H1 (cell line): Measurements from ENCODE around the gene UBA6. TPM values are rescaled to one million over a fixed set of nuclear protein-coding genes. Genes with fewer than 3 reads are reported as not detected.

Experiments used
- CTCF ChIA-PET: fragments of 300-600 bp; sonication (Branson Sonifier 250); formaldehyde crosslinking; loops from one replicate; lab custom pipeline; 2021; ENCODE audit not compliant: partially characterized antibody; lab: Charles Lee
- POLR2A ChIA-PET: fragments of 300-600 bp; sonication (Branson Sonifier 250); formaldehyde crosslinking; loops from one replicate; lab custom pipeline; 2021; ENCODE audit warnings: inconsistent platforms; ENCODE audit not compliant: partially characterized antibody; lab: Charles Lee
- DNase-seq, 2 experiments: peaks; one replicate each; pipeline versions ENCODE4 v3.0.0 to v3.0.0-alpha.2; 2010 to 2022; ENCODE audit warnings: low spot score in 2 of 2, low read depth in 1 of 2, mixed read lengths in 1 of 2
- FAIRE-seq: peaks from 2 replicates; lab custom pipeline; 2011; peaks lifted over from hg19 to GRCh38; lab: Jason Lieb, UNC
- H2AFZ ChIP-seq: 2 replicates; pipeline ENCODE4 v1.8.1; 2012; ENCODE audit warnings: low read length, inconsistent platforms
- H2AK5ac ChIP-seq: 2 replicates; pipeline ENCODE4 v1.6.1; 2013; ENCODE audit warnings: low read depth, low read length
- H2BK120ac ChIP-seq: replicated peaks from 2 replicates; pipeline ENCODE3; 2013; ENCODE audit warnings: low read depth, low read length, inconsistent platforms
- H2BK12ac ChIP-seq: 2 replicates; pipeline ENCODE4 v1.6.1; 2013; ENCODE audit warnings: low read depth, low read length
- H2BK15ac ChIP-seq: 2 replicates; pipeline ENCODE4 v1.6.1; 2013; ENCODE audit warnings: low read length
- H2BK20ac ChIP-seq: 2 replicates; pipeline ENCODE4 v1.6.1; 2013; ENCODE audit warnings: low read length
- H2BK5ac ChIP-seq: 2 replicates; pipeline ENCODE4 v1.6.1; 2013; ENCODE audit warnings: low read depth, low read length
- H3K14ac ChIP-seq: 2 replicates; pipeline ENCODE4 v1.6.1; 2013; ENCODE audit warnings: inconsistent platforms; ENCODE audit not compliant: insufficient read length
- H3K18ac ChIP-seq: 2 replicates; pipeline ENCODE4 v1.6.1; 2013; ENCODE audit warnings: low read length; ENCODE audit errors: extremely low read depth
- H3K23ac ChIP-seq: 2 replicates; pipeline ENCODE4 v1.6.1; 2013; ENCODE audit warnings: inconsistent platforms; ENCODE audit not compliant: insufficient read length
- H3K23me2 ChIP-seq: 2 replicates; pipeline ENCODE4 v1.6.1; 2013; ENCODE audit warnings: low read depth, low read length
- H3K27ac ChIP-seq: 2 replicates; pipeline ENCODE4 v1.6.1; 2011; ENCODE audit warnings: low read depth, low read length, inconsistent platforms
- H3K27me3 ChIP-seq, 4 experiments: replicated peaks in 1 of 4; 1 replicate in 1 of 4; 2 replicates in 3 of 4; pipeline versions ENCODE4 v1.6.1 to v1.8.1; 2011 to 2013; ENCODE audit warnings: low read length in 3 of 4, mild to moderate bottlenecking in 3 of 4, inconsistent platforms in 2 of 4, mixed read lengths in 2 of 4, moderate library complexity in 1 of 4; ENCODE audit not compliant: control insufficient read depth in 3 of 4, insufficient read depth in 3 of 4; ENCODE audit errors: extremely low read depth in 1 of 4
- H3K36me3 ChIP-seq, 4 experiments: 2 replicates each; pipeline versions ENCODE4 v1.6.1 to v1.8.1; 2011 to 2013; ENCODE audit warnings: mild to moderate bottlenecking in 4 of 4, low read length in 3 of 4, moderate library complexity in 2 of 4, control low read depth in 1 of 4, inconsistent platforms in 1 of 4; ENCODE audit not compliant: insufficient read depth in 4 of 4, control insufficient read depth in 2 of 4
- H3K4ac ChIP-seq: replicated peaks from 2 replicates; pipeline ENCODE3; 2013; ENCODE audit warnings: low read length, low read depth, mixed read lengths, inconsistent platforms; ENCODE audit not compliant: insufficient read length
- H3K4me1 ChIP-seq, 4 experiments: replicated peaks in 1 of 4; 1 replicate in 1 of 4; 2 replicates in 3 of 4; pipeline versions ENCODE4 v1.6.1 to v1.8.1; 2011 to 2013; ENCODE audit warnings: low read length in 3 of 4, inconsistent platforms in 2 of 4, mixed read lengths in 1 of 4; ENCODE audit not compliant: insufficient read depth in 4 of 4, control insufficient read depth in 3 of 4
- H3K4me2 ChIP-seq, 2 experiments: 2 replicates each; pipeline versions ENCODE4 v1.6.1 to v1.8.1; 2011 to 2013; ENCODE audit warnings: low read depth in 2 of 2, low read length in 2 of 2, control low read depth in 1 of 2, inconsistent platforms in 1 of 2, mild to moderate bottlenecking in 1 of 2; ENCODE audit not compliant: insufficient read depth in 1 of 2
- H3K4me3 ChIP-seq, 4 experiments: fragments of 200-600, 300-600 bp in 1 of 4; sonication (generic), shearing (Covaris generic), sonication (Bioruptor Twin) in 1 of 4; 2 replicates each; pipeline versions ENCODE4 v1.5.1 to v1.8.1; 2011 to 2016; ENCODE audit warnings: low read length in 4 of 4, low read depth in 3 of 4, control low read depth in 2 of 4, inconsistent platforms in 2 of 4, mild to moderate bottlenecking in 2 of 4, mixed read lengths in 1 of 4, moderate library complexity in 1 of 4; ENCODE audit not compliant: insufficient read depth in 2 of 4; ENCODE audit errors: extremely low read depth in 1 of 4
- H3K56ac ChIP-seq: replicated peaks from 2 replicates; pipeline ENCODE3; 2013; ENCODE audit warnings: low read depth, mild to moderate bottlenecking, mixed read lengths, low read length, inconsistent platforms; ENCODE audit not compliant: insufficient read length
- H3K79me1 ChIP-seq: 2 replicates; pipeline ENCODE4 v1.6.1; 2013; ENCODE audit warnings: low read depth, low read length, control low read depth
- H3K79me2 ChIP-seq, 2 experiments: 2 replicates each; pipeline versions ENCODE4 v1.6.1 to v1.8.1; 2012 to 2013; ENCODE audit warnings: low read length in 2 of 2, mild to moderate bottlenecking in 2 of 2, inconsistent platforms in 1 of 2; ENCODE audit not compliant: insufficient read depth in 2 of 2, control insufficient read depth in 1 of 2
- H3K9ac ChIP-seq, 4 experiments: replicated peaks in 1 of 4; 1 replicate in 1 of 4; 2 replicates in 3 of 4; pipeline versions ENCODE4 v1.6.1 to v1.8.1; 2011 to 2013; ENCODE audit warnings: low read depth in 3 of 4, low read length in 3 of 4, control low read depth in 2 of 4, mild to moderate bottlenecking in 2 of 4, moderate library complexity in 2 of 4, inconsistent platforms in 1 of 4; ENCODE audit errors: extremely low read depth in 1 of 4
- H3K9me3 ChIP-seq, 2 experiments: 2 replicates each; pipeline versions ENCODE4 v1.6.1 to v1.8.1; 2012 to 2013; ENCODE audit warnings: mild to moderate bottlenecking in 2 of 2, moderate library complexity in 2 of 2, control low read depth in 1 of 2, inconsistent platforms in 1 of 2, low read depth in 1 of 2, low read length in 1 of 2, mixed read lengths in 1 of 2; ENCODE audit not compliant: insufficient read depth in 2 of 2
- H4K20me1 ChIP-seq, 2 experiments: replicated peaks in 1 of 2; 2 replicates each; pipeline versions ENCODE3 to v1.8.1; 2011 to 2013; ENCODE audit warnings: inconsistent platforms in 2 of 2, low read length in 2 of 2, mild to moderate bottlenecking in 1 of 2; ENCODE audit not compliant: insufficient read depth in 2 of 2, control insufficient read depth in 1 of 2
- H4K5ac ChIP-seq: 2 replicates; pipeline ENCODE4 v1.6.1; 2013; ENCODE audit warnings: low read length, low read depth, mixed read lengths, inconsistent platforms; ENCODE audit not compliant: insufficient read length
- H4K8ac ChIP-seq: 2 replicates; pipeline ENCODE4 v1.8.0; 2013; ENCODE audit warnings: mild to moderate bottlenecking, moderate library complexity, low read length, inconsistent platforms; ENCODE audit not compliant: insufficient read depth; ENCODE audit errors: extremely low read depth
- H4K91ac ChIP-seq: replicated peaks from 2 replicates; pipeline ENCODE3; 2013; ENCODE audit warnings: low read length, mixed read lengths, inconsistent platforms; ENCODE audit not compliant: insufficient read length
- ASH2L ChIP-seq: fragments of 200-600, 300-600 bp; sonication (generic); IDR thresholded peaks from one replicate; pipeline ENCODE4 v1.7.1; 2017; ENCODE audit warnings: low read length
- CBX5 ChIP-seq: fragments of 300-800, 300-1000 bp; sonication (generic); IDR thresholded peaks from 2 replicates; pipeline ENCODE4 v1.7.1; 2016; ENCODE audit warnings: antibody characterized with exemption, low read length, low read depth
- CHD1 ChIP-seq: IDR thresholded peaks from 2 replicates; pipeline ENCODE4 v1.6.1; 2012; ENCODE audit warnings: low read depth, low read length, improper control_type of control experiment
- CTBP2 ChIP-seq: IDR thresholded peaks from 2 replicates; pipeline ENCODE4 v1.7.0; 2011; ENCODE audit warnings: borderline replicate concordance, mild to moderate bottlenecking, moderate library complexity, mixed read lengths, low read length; ENCODE audit not compliant: insufficient read depth, insufficient read length
- EGR1 ChIP-seq: IDR thresholded peaks from 2 replicates; pipeline ENCODE4 v1.6.1; 2011; ENCODE audit warnings: low read depth, low read length, borderline replicate concordance
- SIX5 ChIP-seq: IDR thresholded peaks from 2 replicates; pipeline ENCODE4 v1.6.1; 2011; ENCODE audit warnings: mild to moderate bottlenecking, low read depth, low read length
- SP4 ChIP-seq: IDR thresholded peaks from 2 replicates; pipeline ENCODE4 v1.6.1; 2012; ENCODE audit warnings: low read length, inconsistent platforms
- TBP ChIP-seq: IDR thresholded peaks from 2 replicates; pipeline ENCODE4 v1.6.1; 2011; ENCODE audit warnings: low read depth, low read length, improper control_type of control experiment
- WGBS, 2 experiments: shearing (Covaris generic) in 1 of 2; methylation state at CpG; one replicate each; pipeline versions ENCODE4 v1.1.6 to v1.1.7; 2013 to 2015; ENCODE audit warnings: low lambda C conversion rate in 2 of 2, mixed read lengths in 2 of 2, inconsistent platforms in 1 of 2, low coverage in 1 of 2, missing lambda C conversion rate in 1 of 2; ENCODE audit not compliant: insufficient replicate concordance in 2 of 2, insufficient coverage in 1 of 2, insufficient read length in 1 of 2; ENCODE audit errors: extremely low coverage in 1 of 2, missing lambda C conversion rate in 1 of 2; 5-methylcytosine and 5-hydroxymethylcytosine counted together
- polyA plus RNA-seq, 7 experiments: library from polyadenylated mRNA; depleted of rRNA in 3 of 7; stranded (reverse) in 5 of 7; unstranded in 2 of 7; fragments of >200 nt in 5 of 7; fragments of 200-250 nt in 2 of 7; gene quantifications; 1 replicate in 5 of 7; 2 replicates in 1 of 7; 4 replicates in 1 of 7; pipeline versions ENCODE4 v1.2.1 to v1.2.3, GENCODE V29; 2011 to 2013; ENCODE audit warnings: missing spikeins in 2 of 7, mixed read lengths in 2 of 7
- total RNA-seq: library from RNA; stranded (reverse); fragmentation: NEBNext Ultra II Directional; extraction: Animal tissue kit (Norgen Biotek cat#: 25700); gene quantifications from 2 replicates; pipeline ENCODE4 v1.2.1, GENCODE V29; 2021
- TF ChIP-seq, protein P1 (sequence below): IDR thresholded peaks from 2 replicates; pipeline ENCODE4 v1.6.1; 2012; ENCODE audit warnings: inconsistent platforms

The UBA6 gene
- total and polyA plus RNA-seq, 2 of the 8 experiments (the other 6 are each of a cell fraction or from before 2014, with no cell fraction given), result 17.4 to 74.3 TPM

DNA sequence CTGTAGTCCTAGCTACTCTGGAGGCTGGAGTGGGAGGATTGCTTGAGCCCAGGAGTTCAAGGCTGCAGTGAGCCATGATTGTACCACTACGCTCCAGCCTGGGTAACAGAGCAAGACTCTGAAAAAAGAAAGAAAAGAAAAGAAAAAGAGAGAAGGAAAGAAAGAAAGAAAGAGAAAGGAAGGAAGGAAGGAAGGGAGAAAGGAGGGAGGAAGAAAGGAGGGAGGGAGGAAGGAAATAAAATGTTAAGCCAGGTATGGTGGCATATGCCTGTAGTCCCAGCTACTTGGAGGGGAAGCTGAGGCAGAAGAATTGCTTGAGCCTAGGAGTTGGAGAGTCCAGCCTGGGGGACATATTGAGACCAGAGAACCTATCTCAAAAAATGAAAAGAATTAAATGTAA, 130.4 kb downstream of the UBA6 start:
- Histone ChIP-seq H3K27ac (no peak overlapping the region), H2AK5ac (no peak overlapping the region), H3K4me1 (peaks cover 0 to 4% (median 2%) of the 10 kb centered on the region in 4 experiments; a peak in 1 of 7 replicates), H3K79me2 (no peaks in the 10 kb centered on the region)
- DNase-seq, result no peak
- TF ChIP-seq SP4, result no peak
- no peak for TF ChIP-seq ASH2L
- no peak for TF ChIP-seq EGR1
- TF ChIP-seq CTBP2, result no peak
- TF ChIP-seq CHD1, result no peak
- no peak for TF ChIP-seq TBP
- no peak for TF ChIP-seq CBX5
- TF ChIP-seq SIX5, result no peak
- TF ChIP-seq, protein P1, sequence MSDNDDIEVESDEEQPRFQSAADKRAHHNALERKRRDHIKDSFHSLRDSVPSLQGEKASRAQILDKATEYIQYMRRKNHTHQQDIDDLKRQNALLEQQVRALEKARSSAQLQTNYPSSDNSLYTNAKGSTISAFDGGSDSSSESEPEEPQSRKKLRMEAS, result no peak
- TF ChIP-seq, all 59 proteins: peak for 0
- Histone ChIP-seq H2BK120ac (no peak overlapping the region), H4K5ac (no peak overlapping the region), H2BK5ac (no peak overlapping the region), H2BK20ac (no peak overlapping the region), H2AFZ (no peak overlapping the region), H3K14ac (no peak overlapping the region), H3K4me3 (no peak overlapping the region), H3K9ac (no peak overlapping the region), H2BK15ac (no peak overlapping the region), H4K20me1 (no peaks in the 10 kb centered on the region), H3K23me2 (no peaks in the 10 kb centered on the region), H2BK12ac (no peak overlapping the region), H3K18ac (no peak overlapping the region), H3K36me3 (no peaks in the 10 kb centered on the region), H4K91ac (no peak overlapping the region), H3K23ac (no peak overlapping the region), H3K27me3 (no peaks in the 10 kb centered on the region), H3K9me3 (no peaks in the 10 kb centered on the region), H3K4me2 (no peak overlapping the region), H3K79me1 (no peaks in the 10 kb centered on the region), H3K4ac (no peak overlapping the region), H3K56ac (no peak overlapping the region), H4K8ac (no peak overlapping the region)
- FAIRE-seq, result no peak
- POLR2A ChIA-PET, result interaction anchor here (0.6 kb wide), 1 partner anchor 1061 kb away, joined by 3 read pairs; no protein-coding TSS in a partner anchor
- CTCF ChIA-PET, result no interaction called here
- 92% methylated on average over 1 of the region's 1 CpG; no CpG with 5 or more reads in 1 of the 2 experiments for WGBS, 2 experiments
